ENCODE data around the gene DCAF16.

Gene DCAF16

GRCh38 chr4:17787315-17787714 is 23.2 kb downstream of the DCAF16 start:
- no peak overlapping the region for H3K27ac ChIP-seq
- H3K4me3 ChIP-seq: no peak overlapping the region

GRCh38 chr4:17786567-17786966 is 24.0 kb downstream of the DCAF16 start:
- Histone ChIP-seq H3K4me3 (no peak overlapping the region), H3K27ac (no peak overlapping the region)

GRCh38 chr4:17785858-17786257 is 24.7 kb downstream of the DCAF16 start:
- Histone ChIP-seq H3K4me3 (no peak overlapping the region), H3K27ac (no peak overlapping the region)

GRCh38 chr4:17781300-17782287 is 29.0 kb downstream of the DCAF16 start, which contains the start of gene FAM184B:
TSS of gene FAM184B (minus strand) at chr4:17781621. CDS start at chr4:17781299, 322 bp downstream.
- Histone ChIP-seq H3K27ac (no peak within 1 kb of the TSS), H3K4me3 (peak within 1 kb of the TSS; percentile 17 to 42 (median 33))

DNA sequence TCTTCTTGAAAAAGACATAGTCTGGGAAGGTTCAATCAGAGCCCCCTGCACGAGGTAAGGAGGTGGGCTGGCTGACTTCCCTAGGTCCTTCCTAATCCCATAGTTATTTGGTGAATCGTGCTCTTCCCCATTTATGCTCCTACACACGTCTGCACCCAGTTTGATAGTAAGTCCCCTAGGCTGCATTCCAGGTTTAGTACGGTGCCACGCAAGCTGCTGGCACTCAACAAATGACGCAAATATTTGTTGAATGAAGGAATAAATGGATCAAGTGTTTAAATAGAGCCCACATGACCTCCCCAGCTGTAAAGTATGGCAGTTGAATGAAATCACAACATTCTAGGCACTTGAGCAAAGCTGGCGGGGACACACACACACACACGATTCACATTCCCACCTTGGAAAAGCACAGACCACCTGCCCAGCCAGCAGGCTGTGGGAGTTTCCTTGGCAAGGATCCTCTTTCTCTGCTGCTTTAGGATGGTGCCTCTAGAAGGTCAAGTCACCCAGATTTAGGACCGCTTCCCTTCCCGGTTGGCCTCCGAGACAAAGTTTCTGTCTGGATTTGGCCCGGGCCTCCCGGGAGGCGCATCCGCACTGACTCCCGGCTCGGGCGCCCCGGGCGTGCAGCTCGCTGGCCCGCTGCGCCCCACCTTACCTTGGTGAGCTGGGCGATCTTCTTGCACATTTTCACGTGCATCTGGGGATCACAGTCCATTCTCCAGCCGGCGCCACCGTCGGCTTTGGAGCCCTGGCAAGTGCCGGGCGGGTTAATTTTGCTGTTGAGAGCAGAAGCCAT is 29.9 kb downstream of the DCAF16 start:
- Histone ChIP-seq H3K4me3 (peak overlapping the region; percentile 17 to 42 (median 33)), H3K27ac (no peak overlapping the region)

GRCh38 chr4:17778431-17778830 is 32.1 kb downstream of the DCAF16 start:
- no peak overlapping the region for H3K4me3 ChIP-seq
- H3K27ac ChIP-seq: no peak overlapping the region

- no peak overlapping the region for H3K27ac ChIP-seq
- no peak overlapping the region for H3K4me3 ChIP-seq
These were observed 37.3 kb downstream of the DCAF16 start for GRCh38 chr4:17773135-17773698.

DNA sequence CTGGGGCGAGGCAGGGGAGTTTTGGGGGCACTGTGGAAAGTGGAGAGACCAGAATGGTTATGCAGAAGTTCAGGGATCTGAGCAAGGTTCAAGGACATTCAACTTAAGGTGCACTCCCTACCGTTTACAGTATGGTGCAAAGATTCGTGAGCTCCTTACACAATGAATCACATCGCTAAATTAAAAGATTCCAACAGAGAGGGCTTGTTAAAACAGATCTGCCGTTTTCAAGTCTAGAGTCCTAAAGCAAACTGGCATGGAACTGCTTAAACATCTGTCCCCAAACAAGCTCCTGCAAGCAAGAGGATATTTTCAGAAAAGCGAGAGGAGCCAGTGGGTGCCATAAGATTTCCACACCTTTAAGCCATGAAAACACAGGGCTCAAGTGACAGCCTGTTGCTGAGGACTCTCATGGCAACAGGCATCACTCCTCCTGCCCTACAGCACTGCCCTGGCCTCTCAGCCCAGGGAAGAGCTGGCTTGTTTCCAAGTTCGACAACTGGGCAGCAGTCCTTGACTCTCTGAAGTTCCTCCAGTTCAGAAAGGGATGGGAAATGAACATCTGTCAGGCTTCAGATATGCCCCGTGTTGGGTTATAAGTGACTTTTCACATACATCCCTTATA is 39.2 kb downstream of the DCAF16 start:
- H3K27ac ChIP-seq: peak overlapping the region in 1 of 21 experiments; percentile 37
- H3K4me3 ChIP-seq: no peak overlapping the region

- Histone ChIP-seq H3K27ac (peak overlapping the region in 1 of 21 experiments; percentile 37), H3K4me3 (no peak overlapping the region)
These were observed 39.7 kb downstream of the DCAF16 start for GRCh38 chr4:17770845-17771244.

DNA sequence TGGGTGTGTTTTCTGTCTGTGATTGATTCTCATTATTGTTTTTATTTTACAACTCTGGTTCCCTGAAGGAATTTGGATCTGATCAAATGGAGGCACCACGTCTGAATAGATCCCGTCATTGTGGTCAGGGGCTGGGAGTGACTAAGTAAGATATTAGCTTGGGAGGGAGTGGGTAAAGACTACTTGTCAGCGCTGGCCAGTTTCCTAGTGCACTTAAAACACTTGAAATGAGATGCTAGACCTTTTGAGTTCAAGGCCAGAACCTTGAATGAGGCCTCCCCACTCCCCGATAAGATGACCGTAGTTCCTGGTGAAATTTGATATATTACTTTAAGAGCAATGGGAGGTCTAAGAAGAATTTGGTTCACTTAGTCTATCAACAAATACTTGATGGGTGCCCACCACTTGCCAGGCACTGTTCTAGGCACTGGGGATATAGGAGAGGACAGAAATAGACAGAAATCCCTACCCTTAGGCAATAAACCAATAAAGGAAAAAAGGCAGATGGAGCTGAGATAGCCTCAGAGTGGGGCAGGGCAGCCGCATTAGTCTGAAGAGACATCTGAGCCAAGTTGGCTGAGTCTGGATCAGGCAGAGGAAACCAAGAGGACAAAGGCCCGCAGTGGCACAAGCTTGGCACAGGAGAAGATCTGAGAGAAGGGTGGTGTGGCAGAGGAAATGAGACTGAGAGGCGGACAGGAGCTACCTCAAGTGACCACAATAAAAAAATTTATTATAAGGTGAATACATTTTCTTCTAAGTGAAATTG is 41.0 kb downstream of the DCAF16 start:
- H3K27ac ChIP-seq: no peak overlapping the region
- H3K4me3 ChIP-seq: no peak overlapping the region

GRCh38 chr4:17766826-17767458 is 43.6 kb downstream of the DCAF16 start:
- Histone ChIP-seq H3K4me3 (no peak overlapping the region), H3K27ac (no peak overlapping the region)

DNA sequence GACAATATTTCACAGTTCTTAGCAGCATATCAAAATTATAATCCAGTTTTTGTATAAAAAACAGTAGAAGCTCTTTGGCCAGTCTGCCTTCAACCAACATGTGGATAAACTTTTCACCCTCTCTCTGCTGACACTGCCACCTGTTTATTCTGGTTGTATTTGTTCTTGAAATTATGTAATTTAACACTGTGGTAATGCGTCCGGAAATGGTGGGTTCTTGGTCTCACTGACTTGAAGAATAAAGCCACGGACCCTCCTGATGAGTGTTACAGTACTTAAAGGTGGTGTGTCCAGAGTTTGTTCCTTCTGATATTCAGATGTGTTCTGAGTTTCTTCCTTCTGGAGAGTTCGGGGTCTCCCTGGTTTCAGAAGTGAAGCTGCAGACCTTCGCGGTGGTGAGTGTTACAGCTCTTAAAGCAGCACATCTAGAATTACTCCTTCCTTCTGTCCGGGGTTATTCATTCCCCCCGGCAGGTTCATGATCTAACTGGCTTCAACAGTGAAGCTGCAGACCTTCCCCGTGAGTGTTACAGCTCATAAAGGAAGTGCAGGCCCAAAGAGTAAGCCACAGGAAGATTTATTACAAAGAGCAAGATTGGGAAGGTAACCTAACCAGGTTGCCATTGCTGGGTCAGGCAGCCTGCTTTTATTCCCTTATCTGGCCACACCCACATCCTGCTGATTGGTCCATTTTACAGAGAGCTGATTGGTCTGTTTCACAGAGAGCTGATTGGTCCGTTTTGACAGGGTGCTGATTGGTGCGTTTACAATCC is 44.9 kb downstream of the DCAF16 start:
- Histone ChIP-seq H3K27ac (no peak overlapping the region), H3K4me3 (no peak overlapping the region)

GRCh38 chr4:17763931-17764330 is 46.6 kb downstream of the DCAF16 start:
- H3K27ac ChIP-seq: no peak overlapping the region

GRCh38 chr4:17763416-17763815 is 47.1 kb downstream of the DCAF16 start:
- no peak overlapping the region for H3K4me3 ChIP-seq
- H3K27ac ChIP-seq: no peak overlapping the region

More at GRCh38 chr4:17763931-17764330, 46.6 kb downstream of the DCAF16 start:
- H3K4me3 ChIP-seq: no peak overlapping the region

- Histone ChIP-seq H3K4me3 (no peak overlapping the region), H3K27ac (no peak overlapping the region)
These were observed 47.8 kb downstream of the DCAF16 start for GRCh38 chr4:17762726-17763125.

DNA sequence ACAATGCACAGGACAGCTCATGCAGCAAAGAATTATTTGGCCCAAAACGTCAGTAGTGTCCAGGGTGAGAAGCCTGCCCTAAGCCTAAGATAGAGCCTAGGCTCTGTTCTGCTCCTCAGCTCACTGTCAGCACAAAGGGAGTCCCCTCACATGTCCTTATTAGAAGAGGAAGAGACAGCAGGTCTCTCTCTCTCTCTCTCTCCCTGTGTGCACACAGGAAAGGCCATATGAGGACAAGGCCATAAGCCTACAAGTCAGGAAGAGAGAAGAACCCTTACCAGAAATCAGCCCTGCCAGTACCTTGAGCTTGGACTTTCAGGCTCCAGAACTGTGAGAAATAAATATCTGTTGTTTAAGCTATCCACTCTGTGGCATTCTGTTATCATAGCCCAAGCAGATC is 49.5 kb downstream of the DCAF16 start:
- no peak overlapping the region for H3K4me3 ChIP-seq
- H3K27ac ChIP-seq: no peak overlapping the region

- Histone ChIP-seq H3K27ac (no peak overlapping the region), H3K4me3 (no peak overlapping the region)
These were observed 49.9 kb downstream of the DCAF16 start for GRCh38 chr4:17760626-17761025.

GRCh38 chr4:17758485-17758884 is 52.1 kb downstream of the DCAF16 start:
- no peak overlapping the region for H3K4me3 ChIP-seq
- H3K27ac ChIP-seq: no peak overlapping the region

Measured in skin epidermis (tissue), 12 donors.